Measurements from ENCODE around the gene TSEN34. TPM values are rescaled to one million over a fixed set of nuclear protein-coding genes. Genes with fewer than 3 reads are reported as not detected.
"Not testable (repeated sequence)": the region's sequence is repeated elsewhere in the genome, so short reads cannot be mapped to it uniquely, and the experiment has no call there.

TSEN34 gene
- polyA plus RNA-seq, 6 donors from 2014 or later = 22.3 to 40.0 (median 32.1) TPM

DNA sequence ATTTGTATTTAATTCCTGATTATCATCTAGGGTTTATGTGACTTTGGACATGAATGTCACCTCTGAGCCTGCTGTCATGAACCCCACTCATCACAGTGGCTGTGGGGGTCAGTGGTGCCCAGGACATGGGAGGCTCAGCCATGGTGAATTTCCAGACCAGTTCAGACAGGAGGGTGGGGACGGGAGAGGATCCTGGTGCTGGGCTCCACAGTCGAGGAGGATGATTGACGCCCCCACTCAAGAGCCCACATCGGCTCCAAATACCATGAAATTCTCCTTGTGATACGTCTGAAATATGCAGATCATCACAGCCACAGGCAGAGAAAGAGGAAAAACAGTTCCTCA lies 32.8 kb downstream of the TSEN34 start:
- not testable (repeated sequence) for H3K9me3 Mint-ChIP-seq; H3K4me3 Mint-ChIP-seq; H3K4me1 Mint-ChIP-seq; H3K36me3 Mint-ChIP-seq; DNase-seq; ATAC-seq (ENCODE audit: low read depth in 2 of 2); H3K27ac Mint-ChIP-seq
- peaks cover 20 to 33% (median 32%) of the 10 kb centered on the region in 3 donors for H3K27me3 Mint-ChIP-seq

DNA sequence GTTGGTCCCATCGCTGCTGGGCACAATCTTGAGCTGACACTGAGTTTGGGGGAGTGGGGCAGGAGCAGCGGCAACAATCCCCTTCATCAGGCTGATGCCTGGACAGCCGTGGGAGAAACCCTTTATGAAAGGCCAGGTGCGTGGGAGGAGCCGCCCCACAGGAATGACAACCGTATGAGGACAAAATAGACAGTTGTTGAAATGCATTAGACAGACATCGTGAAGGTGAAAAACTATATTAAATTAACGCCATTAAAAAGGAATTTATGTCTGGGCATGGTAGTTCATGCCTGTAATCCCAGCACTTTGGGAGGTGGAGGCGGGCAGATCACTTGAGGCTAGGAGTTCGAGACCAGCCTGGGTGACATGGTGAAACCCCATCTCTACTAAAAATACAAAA lies 33.5 kb downstream of the TSEN34 start:
- not testable (repeated sequence) for H3K36me3 Mint-ChIP-seq; H3K4me3 Mint-ChIP-seq; H3K9me3 Mint-ChIP-seq; DNase-seq; H3K27ac Mint-ChIP-seq; ATAC-seq (ENCODE audit: low read depth in 2 of 2); H3K4me1 Mint-ChIP-seq
- peaks cover 26 to 39% (median 38%) of the 10 kb centered on the region in 3 donors for H3K27me3 Mint-ChIP-seq

DNA sequence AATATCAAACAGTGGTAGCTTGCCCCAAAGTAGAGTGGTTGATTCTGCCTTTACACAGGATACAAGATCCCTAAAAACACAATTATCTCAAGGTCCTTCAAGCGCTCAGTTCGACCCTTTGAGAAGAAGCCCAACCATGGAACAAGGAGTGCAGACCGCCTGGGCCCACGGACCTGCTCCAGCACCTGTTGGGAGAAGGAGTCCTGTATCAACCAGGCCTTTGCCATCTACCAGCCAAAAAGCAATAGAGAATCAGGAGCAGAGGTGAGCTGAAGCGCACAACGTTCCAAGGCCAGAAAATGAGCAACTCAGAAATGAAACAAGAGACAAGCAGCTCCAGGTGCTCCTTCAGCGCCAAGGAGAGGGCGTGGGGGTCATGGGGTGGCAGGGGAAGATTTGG lies 38.0 kb downstream of the TSEN34 start:
- Mint-ChIP-seq H3K27me3 (peaks cover 41 to 52% (median 45%) of the 10 kb centered on the region in 3 donors), H3K27ac (no peak overlapping the region), H3K36me3 (no peaks in the 10 kb centered on the region), H3K9me3 (peaks cover 0 to 5% (median 0%) of the 10 kb centered on the region in 7 donors), H3K4me3 (no peak overlapping the region), H3K4me1 (peaks cover 0 to 3% (median 0%) of the 10 kb centered on the region in 3 donors)
- no peak for ATAC-seq (ENCODE audit: low read depth in 2 of 2)
- no peak for DNase-seq

DNA sequence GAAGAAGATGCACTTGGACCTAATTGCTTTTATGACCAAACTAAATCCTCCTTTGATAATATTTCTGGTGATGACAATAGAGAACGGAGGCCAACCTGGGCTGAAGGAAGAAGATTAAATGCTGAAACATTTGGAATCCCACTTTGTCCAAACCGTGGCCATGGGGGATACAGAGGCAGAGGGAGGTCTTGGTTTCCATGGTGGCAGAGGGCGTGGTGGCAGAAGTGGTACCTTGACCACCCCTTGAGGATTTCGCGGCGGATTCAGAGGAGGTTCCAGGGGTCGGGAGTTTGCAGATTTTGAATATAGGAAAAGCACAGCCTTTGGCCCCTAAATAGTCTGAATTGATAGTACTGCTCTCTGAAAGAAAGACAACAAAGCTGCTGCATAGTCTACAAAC lies 38.9 kb downstream of the TSEN34 start:
- DNase-seq = no peak
- H3K27me3 Mint-ChIP-seq = peaks cover 45 to 61% (median 54%) of the 10 kb centered on the region in 3 donors
- peaks cover 0 to 6% (median 0%) of the 10 kb centered on the region in 7 donors for H3K9me3 Mint-ChIP-seq
- H3K27ac Mint-ChIP-seq = no peak overlapping the region
- no peak overlapping the region for H3K4me3 Mint-ChIP-seq
- no peaks in the 10 kb centered on the region for H3K36me3 Mint-ChIP-seq
- H3K4me1 Mint-ChIP-seq = peaks cover 0 to 3% (median 0%) of the 10 kb centered on the region in 3 donors
- no peak for ATAC-seq (ENCODE audit: low read depth in 2 of 2)

DNA sequence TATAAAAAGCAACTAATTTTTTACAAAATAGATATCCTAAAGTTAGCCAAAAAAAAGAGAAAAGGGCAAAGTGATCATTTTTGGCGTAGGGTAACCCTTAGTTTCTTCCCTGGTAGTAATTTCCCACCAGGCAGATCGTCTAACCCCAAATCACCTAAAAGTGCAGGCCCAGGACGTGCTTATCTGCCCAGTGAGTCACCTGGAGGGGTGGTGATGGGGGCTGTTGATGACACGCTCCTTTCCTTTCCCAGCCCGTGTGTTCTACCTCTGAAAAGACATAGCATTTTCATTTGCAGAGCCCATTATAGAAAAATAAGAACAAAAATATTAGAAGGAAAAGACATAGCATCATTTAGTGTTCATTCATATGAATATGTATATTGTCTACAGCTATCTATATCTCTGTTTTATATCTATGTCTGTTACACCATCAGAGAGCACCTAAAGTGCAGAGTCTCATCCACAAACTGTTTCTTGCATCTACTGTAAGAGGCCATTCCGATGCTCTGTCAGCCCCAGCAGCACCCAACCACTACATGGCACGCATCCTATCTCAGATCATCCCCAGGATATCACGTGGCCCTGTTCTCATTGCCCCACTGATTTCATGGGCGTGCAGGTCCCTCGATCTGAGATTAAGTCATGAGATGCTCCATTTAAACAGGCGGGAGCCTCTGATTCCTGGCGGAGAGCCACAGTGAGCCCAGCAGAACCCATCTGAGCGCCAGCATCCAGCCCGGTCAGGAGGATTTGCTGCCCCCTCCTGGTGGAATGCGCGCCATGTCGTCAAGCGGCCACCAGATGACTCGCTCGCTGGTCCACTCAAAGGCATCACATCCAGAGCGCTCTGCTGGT lies 40.2 kb downstream of the TSEN34 start:
- ATAC-seq (ENCODE audit: low read depth in 2 of 2) (peak; percentile 97 to 98), DNase-seq (peak; percentile 73)
- Mint-ChIP-seq H3K4me1 (peaks cover 0 to 3% (median 0%) of the 10 kb centered on the region in 3 donors), H3K9me3 (peaks cover 0 to 6% (median 0%) of the 10 kb centered on the region in 7 donors), H3K36me3 (no peaks in the 10 kb centered on the region), H3K27me3 (peaks cover 44 to 70% (median 56%) of the 10 kb centered on the region in 3 donors), H3K27ac (no peak overlapping the region), H3K4me3 (no peak overlapping the region)

DNA sequence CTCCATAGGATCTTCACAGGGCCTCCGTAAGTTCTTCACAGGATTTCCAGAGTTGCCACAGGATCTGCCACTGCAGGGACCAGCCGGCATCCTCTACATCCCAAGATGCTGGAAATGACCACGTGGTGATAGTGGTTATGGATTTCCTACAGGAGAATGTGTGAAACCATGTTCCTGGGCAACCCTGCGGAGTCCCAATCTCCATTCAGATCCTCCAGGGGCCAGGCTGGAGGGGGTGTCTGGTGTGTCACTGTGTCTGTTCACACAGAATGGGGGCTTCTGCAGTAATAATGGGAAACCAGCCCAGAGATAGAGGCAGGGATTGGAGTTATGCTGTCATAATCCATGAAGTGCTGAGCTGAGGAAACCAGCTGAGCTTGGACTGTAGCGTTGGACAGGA lies 42.8 kb downstream of the TSEN34 start:
- Mint-ChIP-seq H3K27ac (peak overlapping the region in 1 of 6 donors; percentile 43), H3K27me3 (peaks cover 45 to 78% (median 66%) of the 10 kb centered on the region in 3 donors), H3K4me3 (no peak overlapping the region)

DNA sequence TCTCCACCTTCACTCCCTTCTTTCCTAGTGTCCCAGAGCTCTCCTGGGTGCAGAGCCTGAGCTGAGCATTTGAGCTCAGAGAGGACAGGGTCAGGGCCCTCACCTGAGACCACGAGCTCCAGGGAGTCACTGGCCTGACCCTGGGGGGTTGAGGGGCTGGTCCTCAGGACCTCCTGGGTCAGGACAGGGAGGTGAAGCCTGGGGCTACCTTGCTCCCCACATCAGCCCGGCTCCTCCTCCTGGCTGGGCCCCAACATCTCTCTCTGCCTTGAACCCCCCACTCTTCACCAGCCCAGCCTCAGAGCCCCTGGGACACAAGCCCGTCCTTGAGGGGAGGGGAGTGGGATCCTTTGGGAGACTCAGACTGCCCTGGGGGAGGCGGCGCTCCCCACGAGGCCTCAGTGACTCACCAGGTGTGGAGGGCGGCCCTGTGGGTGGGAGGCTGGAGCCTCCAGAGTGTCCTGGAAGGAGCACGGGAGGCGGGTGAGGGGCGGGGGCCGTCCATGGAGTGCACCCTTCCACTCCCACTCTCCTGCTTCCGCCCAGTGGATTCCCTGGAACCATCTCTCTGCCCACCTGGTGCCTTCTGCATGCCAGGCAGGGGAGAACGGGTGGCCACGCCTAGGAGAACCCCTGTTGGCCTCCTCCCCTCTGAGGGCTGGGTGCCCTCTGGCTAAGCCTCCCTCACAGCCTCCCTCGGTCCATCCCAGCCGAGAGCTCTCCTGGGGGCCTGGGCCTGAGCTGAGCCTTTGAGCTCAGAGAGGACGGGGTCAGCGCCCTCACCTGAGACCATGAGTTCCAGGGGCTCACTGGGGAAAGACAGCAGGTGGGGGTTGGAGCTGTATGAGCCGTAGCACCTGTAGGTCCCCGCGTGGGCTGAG lies 48.6 kb downstream of the TSEN34 start:
- Mint-ChIP-seq H3K27ac (peak overlapping the region in 2 of 6 donors; percentile 60 to 73), H3K27me3 (peaks cover 33 to 44% (median 41%) of the 10 kb centered on the region in 3 donors)

More for the DNA sequence above, 42.8 kb downstream of the TSEN34 start:
- H3K36me3 Mint-ChIP-seq = no peaks in the 10 kb centered on the region
- H3K9me3 Mint-ChIP-seq = peaks cover 0 to 2% (median 0%) of the 10 kb centered on the region in 7 donors
- peaks cover 0 to 3% (median 0%) of the 10 kb centered on the region in 3 donors for H3K4me1 Mint-ChIP-seq
- ATAC-seq (ENCODE audit: low read depth in 2 of 2) (no peak), DNase-seq (no peak)

DNA sequence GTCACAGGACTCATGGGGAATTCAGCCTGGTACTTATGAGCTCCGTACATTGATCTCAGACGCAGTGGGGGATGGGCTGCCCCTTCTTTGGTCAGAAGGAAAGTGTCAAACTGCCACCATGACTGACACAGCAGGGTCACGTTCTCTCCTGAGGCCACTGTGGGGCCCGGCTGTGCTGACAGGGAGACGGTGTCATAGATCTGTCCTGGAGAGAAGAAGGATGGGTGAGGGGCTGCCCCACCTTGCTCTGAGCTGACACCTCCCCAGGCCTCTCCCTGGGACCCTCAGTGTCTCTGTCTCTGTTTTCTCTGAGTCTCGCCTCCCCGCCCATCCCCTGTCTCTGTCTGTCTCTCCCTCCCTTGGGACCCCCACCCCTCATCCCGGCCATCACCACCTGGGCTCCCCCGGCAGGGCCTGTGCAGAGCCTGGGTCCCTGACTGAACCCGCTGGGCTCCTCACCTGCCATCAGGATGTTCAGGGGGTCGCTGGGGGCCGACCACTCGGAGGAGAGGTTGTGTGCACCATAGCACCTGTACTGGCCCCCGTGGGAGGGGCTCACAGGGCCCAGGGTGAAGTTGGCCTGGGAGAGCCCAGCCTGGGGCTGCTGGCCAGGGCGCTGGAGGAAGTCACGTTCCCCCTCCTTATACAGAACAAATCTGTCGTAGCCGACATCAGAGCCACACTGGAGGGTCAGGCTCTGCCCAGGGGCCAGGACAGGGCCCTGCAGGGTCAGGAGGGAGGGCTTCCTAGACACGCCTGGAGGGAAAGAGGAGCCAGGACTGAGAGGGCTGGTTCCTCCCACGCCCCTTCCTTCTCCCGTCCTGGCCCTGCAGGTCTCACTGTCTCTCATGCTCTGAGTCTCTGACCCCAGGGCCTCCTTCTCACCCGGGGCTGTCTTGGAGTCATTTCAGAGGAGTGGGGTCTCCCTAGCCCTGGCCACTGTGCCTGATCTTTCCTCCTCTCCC lies 49.5 kb downstream of the TSEN34 start:
- ATAC-seq (ENCODE audit: low read depth in 2 of 2); DNase-seq; H3K36me3 Mint-ChIP-seq; H3K4me1 Mint-ChIP-seq; H3K9me3 Mint-ChIP-seq: not testable (repeated sequence)
- H3K27me3 Mint-ChIP-seq = peaks cover 27 to 44% (median 44%) of the 10 kb centered on the region in 3 donors
- H3K4me3 Mint-ChIP-seq = peak overlapping the region in 1 of 8 donors; percentile 29
- peak overlapping the region in 1 of 6 donors; percentile 56 for H3K27ac Mint-ChIP-seq

More for the DNA sequence above, 48.6 kb downstream of the TSEN34 start:
- not testable (repeated sequence) for H3K9me3 Mint-ChIP-seq; H3K36me3 Mint-ChIP-seq; H3K4me3 Mint-ChIP-seq; H3K4me1 Mint-ChIP-seq; ATAC-seq (ENCODE audit: low read depth in 2 of 2); DNase-seq

DNA sequence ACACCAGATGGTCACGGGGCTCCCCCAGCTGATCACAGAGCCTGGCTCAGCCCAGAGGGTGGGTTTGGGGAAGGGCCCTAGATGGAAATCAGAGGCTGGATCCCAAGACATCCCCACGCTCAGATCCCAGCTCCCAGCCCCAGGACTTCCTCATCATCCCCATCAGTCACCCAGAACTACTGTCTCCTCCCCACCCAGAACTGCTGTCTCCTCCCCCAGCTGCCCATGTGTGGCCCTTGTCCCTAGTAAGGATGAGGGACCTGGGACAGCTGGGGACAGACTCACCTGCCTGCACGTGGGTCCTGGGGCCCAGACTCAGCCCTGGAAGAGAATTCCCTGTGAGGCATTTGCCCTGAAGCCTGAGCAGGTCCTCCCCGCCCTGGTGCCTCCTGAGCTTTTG lies 51.1 kb downstream of the TSEN34 start:
- H3K9me3 Mint-ChIP-seq; H3K36me3 Mint-ChIP-seq; H3K4me1 Mint-ChIP-seq; ATAC-seq (ENCODE audit: low read depth in 2 of 2); DNase-seq; H3K27ac Mint-ChIP-seq; H3K4me3 Mint-ChIP-seq: not testable (repeated sequence)
- H3K27me3 Mint-ChIP-seq = peaks cover 17 to 38% (median 29%) of the 10 kb centered on the region in 3 donors

DNA sequence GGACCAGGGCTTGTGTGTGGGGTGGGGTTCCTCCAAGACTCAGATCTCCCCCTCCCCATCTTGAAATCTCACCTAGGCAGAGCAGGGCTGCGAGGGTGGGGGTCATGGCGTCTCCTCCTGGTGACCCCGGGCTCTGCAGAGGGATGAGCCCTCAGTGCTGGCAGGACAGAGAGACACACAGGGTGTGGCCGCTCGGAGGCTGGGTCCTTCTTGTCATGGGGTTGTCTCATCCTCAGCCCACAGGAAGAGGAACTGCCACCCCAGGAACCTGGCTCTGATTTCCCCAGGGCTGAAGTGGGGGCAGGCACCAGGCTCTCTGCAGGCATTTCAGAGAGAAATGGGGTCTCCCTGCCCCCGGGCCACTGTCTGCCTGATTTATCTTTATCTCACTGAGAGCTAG lies 51.5 kb downstream of the TSEN34 start, which contains the start of gene LILRA6:
Gene LILRA6, minus strand, starts transcription at position 145 of the 400 bp plus-strand sequence.
- H3K27ac Mint-ChIP-seq; DNase-seq; H3K4me3 Mint-ChIP-seq; H3K9me3 Mint-ChIP-seq; H3K4me1 Mint-ChIP-seq; ATAC-seq (ENCODE audit: low read depth in 2 of 2); H3K36me3 Mint-ChIP-seq: not testable (repeated sequence)
- H3K27me3 Mint-ChIP-seq = peaks cover 16 to 41% (median 32%) of the 10 kb centered on the region in 3 donors

DNA sequence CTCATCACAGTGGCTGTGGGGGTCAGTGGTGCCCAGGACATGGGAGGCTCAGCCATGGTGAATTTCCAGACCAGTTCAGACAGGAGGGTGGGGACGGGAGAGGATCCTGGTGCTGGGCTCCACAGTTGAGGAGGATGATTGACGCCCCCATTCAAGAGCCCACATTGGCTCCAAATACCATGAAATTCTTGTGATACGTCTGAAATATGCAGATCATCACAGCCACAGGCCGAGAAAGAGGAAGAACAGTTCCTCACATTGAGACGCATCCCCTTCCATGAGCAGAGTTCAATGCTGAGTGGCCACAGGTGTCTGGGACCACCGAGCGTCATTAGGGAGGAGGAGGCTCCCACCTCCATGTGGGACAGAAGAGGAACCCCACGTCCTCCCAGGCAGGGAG lies 52.7 kb downstream of the TSEN34 start:
- H3K36me3 Mint-ChIP-seq; H3K4me3 Mint-ChIP-seq; DNase-seq; H3K27ac Mint-ChIP-seq; H3K9me3 Mint-ChIP-seq; ATAC-seq (ENCODE audit: low read depth in 2 of 2): not testable (repeated sequence)
- H3K4me1 Mint-ChIP-seq = peaks cover 9 to 14% (median 10%) of the 10 kb centered on the region in 3 donors
- H3K27me3 Mint-ChIP-seq = peaks cover 13 to 46% (median 30%) of the 10 kb centered on the region in 3 donors

All from naive B cell (primary cell).